ENCODE data around the gene ANTXR1. TPM values are rescaled to one million over a fixed set of nuclear protein-coding genes. Genes with fewer than 3 reads are reported as not detected.

Gene ANTXR1
- total RNA-seq, 1 experiment from 2014 or later, result 0.27 TPM

DNA sequence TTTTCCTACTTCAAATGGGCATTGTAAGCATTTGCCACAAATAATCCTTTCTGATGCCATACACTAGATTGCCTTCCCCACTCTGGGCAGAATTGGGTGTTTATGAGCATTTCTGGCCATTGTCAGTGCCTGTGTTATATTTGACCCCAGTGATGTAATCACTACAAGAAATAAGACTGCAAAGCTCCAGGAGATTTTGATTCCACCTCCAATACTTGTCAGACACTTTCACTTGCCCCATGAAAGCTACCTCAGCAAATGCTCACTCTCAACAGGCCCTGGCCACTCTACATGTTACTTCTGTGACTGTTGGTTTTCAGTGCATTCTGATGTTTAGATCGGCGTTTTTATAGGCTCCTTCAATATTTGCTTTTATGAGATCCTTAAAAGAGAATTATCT is 239.0 kb downstream of the ANTXR1 start:
- H3K9me3 Mint-ChIP-seq (ENCODE audit: unreplicated experiment), result no peaks in the 10 kb centered on the region
- H3K36me3 Mint-ChIP-seq (ENCODE audit: insufficient read depth, unreplicated experiment), result no peaks in the 10 kb centered on the region
- intact Hi-C loops (cut with micrococcal nuclease; ENCODE audit: unreplicated experiment), result no loop called here
- ChIA-PET CTCF (no interaction called here), POLR2A (no interaction called here)
- peaks cover 16% of the 10 kb centered on the region for H3K27me3 Mint-ChIP-seq (ENCODE audit: insufficient read depth, unreplicated experiment)
- H3K4me1 Mint-ChIP-seq (ENCODE audit: low read depth, unreplicated experiment), result no peaks in the 10 kb centered on the region
- H3K27ac Mint-ChIP-seq (ENCODE audit: unreplicated experiment), result no peak overlapping the region
- BruUV-seq (replicated peaks), result no TSS peak
- Histone ChIP-seq H3K27me3 (replicated peaks; ENCODE audit: control insufficient read depth, insufficient read depth, low read length) (peaks cover 1% of the 10 kb centered on the region; the same call in 1 of the 2 replicates), H3K36me3 (ENCODE audit: control insufficient read depth, insufficient read depth, low read length) (no peaks in the 10 kb centered on the region), H3K9me3 (no peaks in the 10 kb centered on the region; the same call in 1 of the 2 replicates), H3K4me3 (ENCODE audit: low read depth, low read length) (no peak overlapping the region), H3K4me1 (no peaks in the 10 kb centered on the region)
- DNase-seq, result no peak
- TF ChIP-seq, protein P1, sequence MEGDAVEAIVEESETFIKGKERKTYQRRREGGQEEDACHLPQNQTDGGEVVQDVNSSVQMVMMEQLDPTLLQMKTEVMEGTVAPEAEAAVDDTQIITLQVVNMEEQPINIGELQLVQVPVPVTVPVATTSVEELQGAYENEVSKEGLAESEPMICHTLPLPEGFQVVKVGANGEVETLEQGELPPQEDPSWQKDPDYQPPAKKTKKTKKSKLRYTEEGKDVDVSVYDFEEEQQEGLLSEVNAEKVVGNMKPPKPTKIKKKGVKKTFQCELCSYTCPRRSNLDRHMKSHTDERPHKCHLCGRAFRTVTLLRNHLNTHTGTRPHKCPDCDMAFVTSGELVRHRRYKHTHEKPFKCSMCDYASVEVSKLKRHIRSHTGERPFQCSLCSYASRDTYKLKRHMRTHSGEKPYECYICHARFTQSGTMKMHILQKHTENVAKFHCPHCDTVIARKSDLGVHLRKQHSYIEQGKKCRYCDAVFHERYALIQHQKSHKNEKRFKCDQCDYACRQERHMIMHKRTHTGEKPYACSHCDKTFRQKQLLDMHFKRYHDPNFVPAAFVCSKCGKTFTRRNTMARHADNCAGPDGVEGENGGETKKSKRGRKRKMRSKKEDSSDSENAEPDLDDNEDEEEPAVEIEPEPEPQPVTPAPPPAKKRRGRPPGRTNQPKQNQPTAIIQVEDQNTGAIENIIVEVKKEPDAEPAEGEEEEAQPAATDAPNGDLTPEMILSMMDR (IDR thresholded peaks at IDR 0.05; ENCODE audit: insufficient read depth in 1 of 2, low read depth in 1 of 2, low read length in 1 of 2, severe bottlenecking in 1 of 2, unreplicated experiment in 1 of 2), result no peak
- H3K4me3 Mint-ChIP-seq (ENCODE audit: unreplicated experiment), result no peak overlapping the region

DNA sequence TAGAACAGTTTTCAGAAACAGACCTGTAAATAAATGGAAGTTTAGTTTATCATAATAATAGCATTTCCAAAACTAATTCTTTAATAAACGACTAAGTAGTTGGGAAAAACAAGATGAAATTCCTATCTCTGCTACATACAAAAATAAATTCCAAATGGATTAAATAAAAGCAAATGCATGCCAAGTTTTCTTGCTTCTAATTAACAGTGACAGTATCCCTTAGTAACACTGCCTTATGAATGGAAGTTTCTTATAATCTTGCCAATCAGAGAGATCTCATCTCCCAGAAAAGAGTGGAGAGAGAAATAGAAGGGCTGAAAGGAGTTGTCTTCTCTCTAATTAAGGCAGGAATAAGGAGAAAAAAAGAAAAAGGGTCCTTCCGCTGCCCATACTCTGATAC is 240.1 kb downstream of the ANTXR1 start:
- no peaks in the 10 kb centered on the region for H3K27me3 ChIP-seq (replicated peaks; ENCODE audit: control insufficient read depth, insufficient read depth, low read length)
- H3K27ac Mint-ChIP-seq (ENCODE audit: unreplicated experiment), result no peak overlapping the region
- intact Hi-C loops (cut with micrococcal nuclease; ENCODE audit: unreplicated experiment), result no loop called here
- H3K36me3 ChIP-seq (ENCODE audit: control insufficient read depth, insufficient read depth, low read length), result no peaks in the 10 kb centered on the region
- H3K4me3 ChIP-seq (ENCODE audit: low read depth, low read length), result no peak overlapping the region
- H3K4me1 ChIP-seq, result no peaks in the 10 kb centered on the region
- TF ChIP-seq, protein P1 (IDR thresholded peaks at IDR 0.05; ENCODE audit: insufficient read depth in 1 of 2, low read depth in 1 of 2, low read length in 1 of 2, severe bottlenecking in 1 of 2, unreplicated experiment in 1 of 2), result no peak
- BruUV-seq (replicated peaks), result no TSS peak
- no peak overlapping the region for H3K4me3 Mint-ChIP-seq (ENCODE audit: unreplicated experiment)
- no peaks in the 10 kb centered on the region for H3K36me3 Mint-ChIP-seq (ENCODE audit: insufficient read depth, unreplicated experiment)
- peaks cover 18% of the 10 kb centered on the region for H3K27me3 Mint-ChIP-seq (ENCODE audit: insufficient read depth, unreplicated experiment)
- peaks cover 7% of the 10 kb centered on the region for H3K9me3 Mint-ChIP-seq (ENCODE audit: unreplicated experiment)
- ChIA-PET POLR2A (no interaction called here), CTCF (no interaction called here)
- no peak for DNase-seq
- H3K4me1 Mint-ChIP-seq (ENCODE audit: low read depth, unreplicated experiment), result no peaks in the 10 kb centered on the region
- no peaks in the 10 kb centered on the region; the same call in 1 of the 2 replicates for H3K9me3 ChIP-seq

DNA sequence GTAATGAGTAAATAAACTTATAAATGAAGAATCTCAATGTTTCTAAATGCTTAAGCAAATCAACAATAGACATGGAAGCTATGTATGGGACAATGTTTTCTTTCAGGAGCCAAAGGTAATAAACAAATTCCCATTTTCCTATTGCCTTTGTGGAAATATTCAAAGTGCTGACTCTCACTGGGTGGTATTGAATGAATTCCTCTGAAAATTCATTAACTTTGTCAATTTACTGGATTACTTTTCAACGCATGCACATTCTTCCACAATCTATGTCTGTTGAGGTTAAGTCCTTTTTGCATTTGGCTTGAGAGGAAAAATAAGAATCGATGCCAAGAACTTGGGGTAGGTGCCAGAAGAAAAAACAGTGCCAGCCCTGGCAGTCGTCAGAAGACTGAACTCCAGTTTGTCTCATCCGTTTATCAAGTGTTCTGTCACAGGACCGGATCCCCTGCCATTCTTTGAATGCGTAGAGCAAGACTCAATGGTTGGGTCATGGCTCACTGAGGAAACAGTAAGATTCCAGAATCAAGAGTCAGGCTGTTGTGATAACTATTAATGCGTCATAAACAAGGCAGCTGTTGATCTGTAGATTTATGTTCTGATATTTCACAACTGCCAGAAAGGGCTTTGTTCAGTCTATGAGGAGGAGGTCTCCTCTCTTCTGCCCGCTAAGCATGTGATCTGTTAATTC is 240.8 kb downstream of the ANTXR1 start:
- Histone ChIP-seq H3K4me3 (ENCODE audit: low read depth, low read length) (no peak overlapping the region), H3K4me1 (no peaks in the 10 kb centered on the region), H3K9me3 (no peaks in the 10 kb centered on the region; the same call in 1 of the 2 replicates), H3K36me3 (ENCODE audit: control insufficient read depth, insufficient read depth, low read length) (no peaks in the 10 kb centered on the region), H3K27me3 (replicated peaks; ENCODE audit: control insufficient read depth, insufficient read depth, low read length) (no peaks in the 10 kb centered on the region)
- Mint-ChIP-seq H3K4me1 (ENCODE audit: low read depth, unreplicated experiment) (no peaks in the 10 kb centered on the region), H3K9me3 (ENCODE audit: unreplicated experiment) (peaks cover 14% of the 10 kb centered on the region), H3K27ac (ENCODE audit: unreplicated experiment) (no peak overlapping the region), H3K36me3 (ENCODE audit: insufficient read depth, unreplicated experiment) (no peaks in the 10 kb centered on the region), H3K4me3 (ENCODE audit: unreplicated experiment) (no peak overlapping the region), H3K27me3 (ENCODE audit: insufficient read depth, unreplicated experiment) (peaks cover 18% of the 10 kb centered on the region)
- TF ChIP-seq, protein P1 (IDR thresholded peaks at IDR 0.05; ENCODE audit: insufficient read depth in 1 of 2, low read depth in 1 of 2, low read length in 1 of 2, severe bottlenecking in 1 of 2, unreplicated experiment in 1 of 2), result no peak
- ChIA-PET POLR2A (no interaction called here), CTCF (no interaction called here)
- intact Hi-C loops (cut with micrococcal nuclease; ENCODE audit: unreplicated experiment), result no loop called here
- BruUV-seq (replicated peaks), result no TSS peak
- DNase-seq, result no peak

Data from Caco-2 (cell line).